Measurements from ENCODE around the gene SLAMF1.
A peak's percentile ranks its signal among the peaks of the same experiment; 100 is the strongest.

Gene SLAMF1

DNA sequence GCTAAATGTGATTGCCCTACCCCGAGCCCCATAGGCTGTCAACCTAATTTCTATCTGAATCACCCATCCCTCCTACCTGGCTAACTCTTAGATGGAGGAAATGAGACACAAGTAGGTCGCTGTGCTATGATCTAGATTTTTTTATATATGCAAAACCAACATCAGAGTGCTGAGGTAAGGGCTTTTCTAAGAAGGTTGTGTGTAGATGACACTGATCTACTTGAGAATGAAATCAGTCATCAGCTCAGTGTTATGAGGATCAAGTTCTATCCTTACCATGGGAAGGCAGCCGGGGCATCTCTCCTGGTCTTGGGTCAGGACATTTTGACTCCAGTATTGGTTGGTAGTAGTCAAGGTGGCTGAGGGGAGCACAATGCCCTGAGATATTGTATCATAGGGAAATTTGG, 23.6 kb downstream of the SLAMF1 start:
- Histone ChIP-seq H3K27ac (no peak overlapping the region), H3K9ac (no peak overlapping the region), H3K79me2 (ENCODE audit: insufficient read depth, low read depth) (no peaks in the 10 kb centered on the region), H3K36me3 (ENCODE audit: insufficient read depth) (no peaks in the 10 kb centered on the region), H4K20me1 (ENCODE audit: insufficient read depth) (no peaks in the 10 kb centered on the region), H3K4me1 (ENCODE audit: low read depth, poor library complexity, severe bottlenecking) (no peaks in the 10 kb centered on the region), H3K4me3 (IDR thresholded peaks at IDR 0.05; ENCODE audit: insufficient read depth, low read depth, low read length) (no peak overlapping the region), H3K4me2 (no peak overlapping the region), H3K27me3 (ENCODE audit: insufficient read depth, low read depth) (no peaks in the 10 kb centered on the region), H2AFZ (ENCODE audit: low read depth) (no peak overlapping the region)
- TF ChIP-seq CTCF (conservative IDR thresholded peaks at IDR 0.05; ENCODE audit: low read depth, low read length): no peak

DNA sequence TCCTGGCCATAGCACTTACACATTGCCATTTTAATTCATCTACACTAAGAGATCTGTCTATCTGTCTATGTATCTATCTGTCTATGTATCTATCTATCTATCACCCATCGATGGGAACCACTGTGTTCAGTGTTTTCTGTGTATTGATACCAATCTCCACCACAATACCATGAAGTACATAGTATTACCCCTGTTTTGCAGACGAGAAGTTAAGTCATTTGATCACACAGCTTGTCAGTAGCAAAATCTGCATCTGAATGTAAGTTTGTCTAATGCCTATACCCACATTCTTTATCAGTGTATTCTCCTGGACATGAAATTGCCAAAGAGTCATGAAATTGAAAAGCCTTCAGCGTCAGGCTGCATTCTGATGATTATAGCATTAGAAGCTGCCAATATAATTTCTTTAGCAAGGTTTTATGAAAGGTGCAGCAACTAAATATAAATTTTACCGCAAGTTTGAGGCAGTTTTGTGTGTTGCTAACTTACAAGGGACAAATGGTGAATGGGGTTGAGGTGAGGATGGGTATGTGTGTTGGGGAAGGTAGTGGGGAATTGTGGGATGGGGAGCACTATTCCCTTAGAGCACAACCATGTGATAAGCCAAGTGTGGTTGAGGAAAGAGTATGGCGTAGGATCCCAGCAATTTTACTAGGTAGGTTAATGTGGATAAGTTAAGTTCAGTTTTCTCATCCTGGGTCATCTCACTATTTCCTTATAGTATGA, 24.2 kb downstream of the SLAMF1 start:
- Histone ChIP-seq H3K4me2 (no peak overlapping the region), H2AFZ (ENCODE audit: low read depth) (no peak overlapping the region), H3K27me3 (ENCODE audit: insufficient read depth, low read depth) (no peaks in the 10 kb centered on the region), H4K20me1 (ENCODE audit: insufficient read depth) (no peaks in the 10 kb centered on the region), H3K4me1 (ENCODE audit: low read depth, poor library complexity, severe bottlenecking) (no peaks in the 10 kb centered on the region), H3K36me3 (ENCODE audit: insufficient read depth) (no peaks in the 10 kb centered on the region), H3K9ac (no peak overlapping the region), H3K79me2 (ENCODE audit: insufficient read depth, low read depth) (no peaks in the 10 kb centered on the region), H3K27ac (no peak overlapping the region), H3K4me3 (IDR thresholded peaks at IDR 0.05; ENCODE audit: insufficient read depth, low read depth, low read length) (no peak overlapping the region)
- peak; percentile 14; the same call in 1 of the 2 replicates for TF ChIP-seq CTCF (conservative IDR thresholded peaks at IDR 0.05; ENCODE audit: low read depth, low read length)

GRCh38 chr1:160621633-160622413, 25.0 kb downstream of the SLAMF1 start:
- Histone ChIP-seq H3K9ac (no peak overlapping the region), H4K20me1 (ENCODE audit: insufficient read depth) (no peaks in the 10 kb centered on the region), H3K4me3 (IDR thresholded peaks at IDR 0.05; ENCODE audit: insufficient read depth, low read depth, low read length) (no peak overlapping the region), H3K4me1 (ENCODE audit: low read depth, poor library complexity, severe bottlenecking) (no peaks in the 10 kb centered on the region), H3K27ac (no peak overlapping the region), H3K27me3 (ENCODE audit: insufficient read depth, low read depth) (no peaks in the 10 kb centered on the region), H3K36me3 (ENCODE audit: insufficient read depth) (no peaks in the 10 kb centered on the region), H3K4me2 (no peak overlapping the region), H3K79me2 (ENCODE audit: insufficient read depth, low read depth) (no peaks in the 10 kb centered on the region), H2AFZ (ENCODE audit: low read depth) (no peak overlapping the region)
- TF ChIP-seq CTCF (conservative IDR thresholded peaks at IDR 0.05; ENCODE audit: low read depth, low read length): no peak

DNA sequence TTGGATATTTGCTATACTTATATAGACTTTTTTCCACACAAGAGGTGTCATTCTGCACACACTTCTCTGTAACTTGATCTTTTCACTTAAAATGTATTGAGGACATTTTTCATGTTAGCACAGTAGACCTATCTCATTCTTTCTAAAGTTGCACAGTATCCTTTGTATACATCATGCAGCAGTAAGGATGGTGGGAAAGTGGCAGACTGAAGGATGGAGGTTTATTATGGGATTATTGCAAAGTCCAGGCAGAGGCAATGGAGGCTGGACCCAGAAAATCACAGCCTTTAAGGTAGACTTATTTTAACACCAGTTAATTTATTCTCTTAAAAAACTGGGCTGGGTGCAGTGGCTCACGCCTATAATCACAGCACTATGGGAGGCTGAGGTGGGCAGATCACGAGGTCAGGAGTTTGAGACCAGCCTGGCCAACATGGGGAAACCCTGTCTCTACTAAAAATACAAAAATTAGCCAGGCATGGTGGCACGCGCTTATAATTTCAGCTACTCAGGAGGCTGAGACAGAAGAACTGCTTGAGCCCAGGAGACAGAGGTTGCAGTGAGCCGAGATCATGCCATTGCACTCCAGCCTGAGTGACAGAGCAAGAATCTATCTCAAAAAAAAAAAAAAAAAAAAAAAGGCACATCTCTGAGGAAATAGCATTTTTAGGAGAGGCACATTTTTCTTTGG, 25.8 kb downstream of the SLAMF1 start:
- no peaks in the 10 kb centered on the region for H3K79me2 ChIP-seq (ENCODE audit: insufficient read depth, low read depth)
- H3K4me2 ChIP-seq: no peak overlapping the region
- H4K20me1 ChIP-seq (ENCODE audit: insufficient read depth): no peaks in the 10 kb centered on the region
- H3K27ac ChIP-seq: no peak overlapping the region
- no peaks in the 10 kb centered on the region for H3K4me1 ChIP-seq (ENCODE audit: low read depth, poor library complexity, severe bottlenecking)
- no peak overlapping the region for H3K9ac ChIP-seq
- no peak for TF ChIP-seq CTCF (conservative IDR thresholded peaks at IDR 0.05; ENCODE audit: low read depth, low read length)
- no peak overlapping the region for H2AFZ ChIP-seq (ENCODE audit: low read depth)
- H3K27me3 ChIP-seq (ENCODE audit: insufficient read depth, low read depth): no peaks in the 10 kb centered on the region
- no peaks in the 10 kb centered on the region for H3K36me3 ChIP-seq (ENCODE audit: insufficient read depth)
- no peak overlapping the region for H3K4me3 ChIP-seq (IDR thresholded peaks at IDR 0.05; ENCODE audit: insufficient read depth, low read depth, low read length)

All from KMS-11 (cell line).